Measurements from ENCODE around the gene PEMT.

The PEMT gene

DNA sequence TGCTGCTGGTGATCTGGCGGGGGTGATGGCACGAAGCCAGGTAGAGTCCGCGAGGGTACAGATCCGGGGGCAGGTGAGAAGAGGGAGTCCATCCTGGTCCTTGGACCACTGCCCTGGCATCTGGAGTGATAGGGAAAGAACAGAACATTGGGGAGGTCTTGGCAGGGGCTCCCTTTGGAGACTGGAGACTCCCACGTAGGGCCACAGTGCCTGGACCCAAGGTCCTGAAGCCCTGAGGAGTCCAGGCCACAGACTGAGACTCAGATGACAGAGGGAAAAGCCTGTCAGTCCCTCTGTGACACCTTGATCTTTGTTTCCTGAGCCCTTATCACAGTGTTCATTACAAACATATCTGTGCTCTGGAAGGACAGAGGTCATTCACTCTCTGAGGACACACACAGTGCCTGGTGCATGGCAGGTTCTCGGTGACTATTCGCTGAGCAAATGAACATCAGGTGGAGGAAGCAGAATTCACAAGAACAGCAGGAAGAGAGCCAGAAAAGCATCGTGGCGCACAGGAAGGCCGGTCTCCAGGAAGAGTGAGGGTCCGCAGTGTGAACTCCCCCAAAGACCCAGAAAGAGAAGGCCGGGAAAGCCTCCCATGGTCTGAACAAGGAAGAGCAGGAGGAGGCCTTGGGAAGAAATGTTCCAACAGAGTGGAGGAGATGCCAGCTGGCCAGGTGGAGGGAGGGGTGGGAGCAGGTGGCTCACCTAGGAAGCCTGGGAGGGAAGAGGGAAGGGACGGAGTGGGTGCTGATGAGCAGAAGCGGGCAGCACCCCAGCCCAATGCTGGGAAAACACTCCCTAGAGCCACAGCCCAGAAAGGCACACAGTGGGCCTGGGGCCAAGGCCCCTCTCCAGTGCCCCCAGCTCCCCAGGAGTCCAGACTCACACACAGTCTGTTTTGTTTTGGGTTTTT, 20.5 kb downstream of the PEMT start:
- DNase-seq: no peak

DNA sequence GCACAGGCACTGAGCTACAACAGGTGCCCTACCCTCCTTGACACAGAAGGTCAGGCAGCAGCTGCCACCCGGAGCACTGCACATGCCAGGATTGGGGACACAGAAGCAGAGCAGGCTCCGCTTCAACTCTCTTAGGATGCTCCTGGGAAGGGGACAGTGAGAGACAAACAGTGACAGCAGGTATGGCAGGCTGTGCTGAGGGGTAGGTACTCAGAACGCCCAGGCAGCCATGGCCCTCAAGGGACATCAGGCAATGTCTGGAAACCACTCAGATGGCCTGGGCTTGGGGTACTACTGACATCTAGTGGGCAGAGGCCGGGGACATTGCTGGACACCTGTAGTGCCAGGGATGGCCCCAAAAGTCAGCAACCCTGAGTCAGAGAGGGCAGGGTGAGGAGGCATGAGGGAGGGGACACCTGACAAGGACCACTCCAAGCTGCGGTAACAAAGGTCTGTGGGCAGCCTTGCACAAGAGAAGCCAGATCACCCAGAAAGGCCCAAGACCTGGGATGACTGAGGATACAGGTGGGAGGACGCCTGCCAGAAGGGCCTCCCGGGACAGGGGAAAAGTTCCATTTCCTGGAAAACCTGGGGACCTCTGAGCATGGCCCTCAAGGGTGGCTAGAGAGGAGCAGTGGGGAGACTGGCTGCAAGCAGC, 21.2 kb downstream of the PEMT start:
- DNase-seq: peak in 3 of 4 experiments; percentile 10 to 42 (median 25)

DNA sequence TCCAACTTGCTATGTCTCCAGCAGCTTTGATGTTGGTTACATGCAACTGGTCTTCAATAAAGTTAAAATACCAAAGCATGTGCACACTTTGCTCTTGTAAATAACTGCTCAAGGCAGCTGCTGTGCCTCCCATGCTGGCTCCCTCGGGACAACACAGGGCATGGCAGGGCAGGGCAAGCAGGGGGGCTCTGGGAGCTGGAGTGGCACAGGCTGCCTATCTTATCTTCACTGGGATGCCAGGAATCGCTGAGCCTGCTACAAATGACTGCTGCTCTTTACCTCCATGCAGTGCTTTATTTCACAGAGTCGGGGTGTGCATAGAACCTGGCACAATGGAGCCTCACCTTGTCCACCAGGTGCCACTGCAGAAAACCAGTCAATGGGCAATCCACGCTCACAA, 21.8 kb downstream of the PEMT start:
- DNase-seq: no peak

DNA sequence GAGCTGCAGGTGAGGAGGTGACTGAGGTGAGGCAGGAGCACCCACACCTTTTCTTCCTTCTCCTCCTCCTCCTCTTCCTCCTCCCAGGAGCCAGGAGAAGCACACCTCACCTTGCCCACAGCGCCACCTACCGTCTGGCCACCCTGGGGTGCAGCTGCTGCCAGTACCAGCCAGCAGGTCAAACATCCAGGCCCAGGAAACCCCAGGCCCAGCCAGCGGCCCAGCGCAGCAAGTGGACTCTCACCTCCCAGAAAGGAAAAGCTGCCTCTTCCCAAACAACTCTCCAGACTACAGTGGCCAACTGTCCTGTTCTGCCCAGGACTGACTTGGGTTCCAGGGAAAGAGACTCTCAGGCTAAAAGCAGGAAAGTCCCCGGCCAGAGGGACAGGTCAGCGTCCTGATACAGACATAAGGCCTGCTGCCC, 22.7 kb downstream of the PEMT start:
- DNase-seq: peak; percentile 45 to 83 (median 60)

DNA sequence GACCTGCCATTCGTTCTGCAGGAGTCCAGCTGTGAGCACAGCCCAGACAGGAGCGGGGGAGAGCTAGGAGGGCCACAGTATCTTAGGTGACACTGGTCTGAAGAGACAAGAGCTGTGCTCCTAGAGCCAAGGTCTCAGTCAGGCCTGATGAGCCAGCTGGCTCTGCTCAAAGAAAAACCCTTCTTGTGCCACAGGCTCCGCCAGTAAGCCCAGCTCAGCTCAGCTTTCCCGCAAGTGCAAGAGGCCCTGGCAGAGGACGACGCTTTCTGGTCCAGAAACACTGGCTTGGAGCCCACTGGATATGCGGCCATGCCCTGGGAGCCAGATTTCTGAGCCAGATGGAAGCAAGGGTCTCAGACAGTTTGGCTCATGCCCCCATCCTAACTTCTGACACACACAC, 23.9 kb downstream of the PEMT start:
- DNase-seq: no peak

DNA sequence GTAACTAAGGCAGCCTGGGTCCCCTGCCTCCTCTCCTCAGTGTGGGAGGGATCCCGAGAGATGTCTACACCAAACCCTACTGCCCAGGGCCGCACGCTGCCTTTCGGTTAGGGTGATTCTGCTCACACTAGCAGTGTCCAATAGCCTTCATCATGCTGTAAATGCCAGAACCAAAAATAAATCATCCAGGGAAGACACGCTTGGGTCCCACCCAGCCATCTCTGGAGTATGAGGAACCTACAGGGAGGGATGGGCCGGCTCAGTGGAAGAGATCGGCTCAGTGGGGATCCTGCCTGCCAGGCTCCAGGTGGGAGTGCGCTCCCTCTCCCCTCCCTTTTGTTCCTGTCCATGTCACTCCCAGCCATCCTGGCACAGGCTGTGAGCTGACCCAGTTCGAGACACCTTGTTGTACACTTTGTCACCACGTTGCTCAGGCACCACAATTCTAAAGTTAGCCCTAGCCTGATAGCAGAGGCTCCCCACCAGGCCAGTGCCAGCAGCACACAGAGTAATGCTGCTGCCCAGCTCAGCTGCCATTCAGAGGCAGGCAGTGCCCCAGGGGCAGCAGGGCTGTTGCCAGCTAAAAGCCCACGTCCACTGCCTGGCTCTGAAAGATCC, 24.5 kb downstream of the PEMT start:
- no peak for DNase-seq

DNA sequence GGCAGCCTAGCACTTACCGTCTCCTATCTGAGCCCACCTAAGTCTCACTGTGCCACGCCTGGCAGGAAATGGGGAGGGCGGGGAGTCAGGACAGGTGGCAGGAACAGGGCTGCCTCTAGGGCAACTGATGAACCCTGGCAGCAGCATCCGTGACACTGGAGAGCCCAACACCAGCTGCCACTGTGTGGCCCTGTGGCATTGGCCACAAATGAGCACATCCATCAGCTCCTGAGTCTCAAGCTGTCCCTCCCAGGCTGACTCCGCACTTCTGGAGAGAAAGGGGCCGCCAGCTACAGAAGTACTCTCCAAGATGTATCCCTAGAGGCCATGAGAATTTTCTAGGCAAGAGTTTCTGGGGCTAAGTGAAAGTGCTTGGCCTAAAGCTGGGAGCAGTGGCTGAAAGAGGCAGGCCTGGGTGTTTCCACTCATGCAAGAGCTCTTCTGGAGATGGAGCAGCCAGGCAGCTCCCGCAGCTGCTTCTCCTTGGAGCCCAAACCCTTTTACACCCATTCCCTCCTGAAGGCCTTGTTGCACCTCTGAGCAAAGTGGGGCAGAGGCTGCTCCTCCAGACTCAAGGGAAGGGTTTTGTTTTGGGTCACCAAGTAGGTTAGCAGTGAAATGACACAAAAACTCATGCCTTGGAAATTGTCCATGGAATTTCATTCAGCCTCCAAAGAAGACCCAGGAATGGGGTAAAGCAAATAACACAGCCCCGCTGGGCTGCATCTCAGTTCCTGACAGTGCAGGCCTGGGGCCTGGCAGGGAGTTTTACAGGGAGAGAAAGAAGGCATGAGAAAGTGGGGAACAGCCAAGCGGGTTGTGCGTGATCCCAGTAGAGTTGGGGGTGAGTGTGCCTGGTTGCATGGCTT, 25.8 kb downstream of the PEMT start:
- DNase-seq: no peak

DNA sequence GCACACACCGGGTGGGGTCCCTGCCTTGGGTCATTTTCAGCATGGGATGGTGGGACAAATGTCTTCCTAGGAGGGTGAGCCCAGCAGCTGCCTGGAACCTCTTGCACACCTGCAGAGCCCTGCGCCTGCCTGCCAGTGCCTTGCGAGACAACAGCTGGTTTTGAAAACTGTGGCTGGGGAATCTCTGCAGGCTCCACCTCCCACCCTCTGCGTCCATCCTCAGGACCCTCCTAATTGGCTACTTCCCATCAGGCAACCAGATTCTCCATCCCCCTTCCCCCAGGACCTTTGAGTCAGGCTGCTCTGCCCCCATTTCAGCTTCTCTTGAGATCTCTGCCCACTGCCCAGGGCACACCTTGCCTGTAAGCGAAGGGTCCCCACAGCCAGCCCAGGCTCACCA, 26.6 kb downstream of the PEMT start:
- no peak for DNase-seq

DNA sequence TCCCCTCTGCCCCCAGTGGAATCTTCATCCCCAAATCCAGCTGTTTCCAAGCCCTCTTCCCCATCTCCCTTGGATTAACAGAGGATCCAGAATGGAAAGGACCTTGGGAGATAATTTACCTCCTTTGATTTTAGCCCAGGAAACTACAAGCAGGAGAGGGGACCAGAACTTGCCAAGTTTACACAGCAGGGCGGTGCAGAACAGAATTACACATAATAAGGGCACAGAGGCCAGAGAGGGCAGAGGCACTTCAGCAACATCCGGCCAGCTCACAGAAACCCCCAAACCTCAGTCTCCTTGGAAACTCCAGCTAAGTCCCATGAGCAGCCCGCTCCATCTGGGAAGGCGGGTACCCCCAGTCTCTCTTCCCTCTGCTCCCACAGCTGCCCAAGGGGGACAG, 27.2 kb downstream of the PEMT start:
- no peak for DNase-seq

DNA sequence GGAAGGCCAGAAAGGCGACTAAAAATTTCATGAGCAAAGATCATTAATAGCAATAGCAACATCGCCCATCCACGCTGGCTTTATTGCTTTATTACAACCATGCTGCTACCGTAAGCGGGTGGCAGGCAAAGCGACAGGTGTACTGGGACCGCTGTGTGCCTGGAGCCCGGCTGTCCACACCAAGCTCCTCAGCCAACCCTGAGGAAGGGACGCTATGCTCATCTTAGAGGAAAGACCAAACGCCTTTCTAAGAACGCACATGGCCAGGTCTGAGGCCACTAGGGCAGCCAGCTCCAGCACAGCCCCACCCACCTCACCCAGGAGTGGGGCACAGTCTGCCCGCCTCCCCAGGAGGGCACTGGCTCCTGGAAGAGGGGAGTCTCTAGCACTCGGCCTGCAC, 28.0 kb downstream of the PEMT start:
- DNase-seq: no peak

DNA sequence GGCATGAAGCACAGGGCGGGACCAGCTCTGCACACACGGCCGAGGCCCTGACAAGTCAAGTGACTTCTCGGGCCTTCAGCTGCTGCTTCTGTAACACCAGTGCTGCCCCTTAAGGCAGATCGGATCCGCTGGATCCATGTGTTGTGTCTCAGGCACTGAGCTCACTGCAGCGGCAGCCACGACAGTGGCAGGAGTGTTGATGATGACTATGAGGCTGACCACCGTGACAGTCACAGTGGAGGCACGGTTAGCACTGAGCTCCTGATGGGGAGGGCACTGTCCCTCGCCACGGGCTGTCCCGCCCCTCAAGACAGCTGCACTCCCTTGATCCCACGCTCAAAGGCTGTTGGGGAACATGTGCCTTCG, 29.4 kb downstream of the PEMT start:
- DNase-seq: no peak

DNA sequence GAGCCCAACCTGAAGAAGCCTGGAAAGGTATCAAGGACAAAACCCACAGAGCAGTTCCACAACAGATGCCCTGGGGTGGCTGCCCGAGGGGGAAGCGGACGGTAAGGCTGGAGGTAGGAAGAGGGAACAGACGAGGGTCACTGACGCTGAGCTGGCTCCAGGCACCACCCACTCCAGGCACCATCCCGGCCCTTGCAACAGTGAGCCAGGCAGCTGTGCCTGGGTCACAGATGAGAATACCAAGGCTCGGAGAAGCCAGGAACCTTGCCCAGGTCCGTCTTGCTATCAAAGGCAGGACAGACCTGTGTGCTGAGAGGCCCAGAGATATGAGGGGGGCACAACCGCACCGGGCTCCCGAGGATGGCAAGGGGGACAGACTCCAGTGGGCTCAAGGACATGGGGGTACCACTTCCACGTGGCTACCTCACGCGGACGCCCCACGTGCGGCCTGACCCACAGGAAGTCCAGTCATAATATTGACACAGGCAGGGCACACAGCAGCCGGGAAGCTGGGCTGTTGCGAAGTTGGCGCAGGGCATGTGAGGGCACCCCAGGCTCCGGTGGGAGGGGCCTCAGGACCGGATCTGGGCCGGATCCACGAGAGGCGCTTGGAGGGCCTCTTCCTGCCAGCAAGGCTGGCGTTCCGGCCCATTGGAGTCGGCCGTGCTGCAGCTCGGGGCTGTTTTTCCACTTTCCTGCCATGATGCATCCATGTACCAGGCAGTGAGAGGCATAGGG, 29.9 kb downstream of the PEMT start:
- peak; percentile 56 to 78 (median 66) for DNase-seq

DNA sequence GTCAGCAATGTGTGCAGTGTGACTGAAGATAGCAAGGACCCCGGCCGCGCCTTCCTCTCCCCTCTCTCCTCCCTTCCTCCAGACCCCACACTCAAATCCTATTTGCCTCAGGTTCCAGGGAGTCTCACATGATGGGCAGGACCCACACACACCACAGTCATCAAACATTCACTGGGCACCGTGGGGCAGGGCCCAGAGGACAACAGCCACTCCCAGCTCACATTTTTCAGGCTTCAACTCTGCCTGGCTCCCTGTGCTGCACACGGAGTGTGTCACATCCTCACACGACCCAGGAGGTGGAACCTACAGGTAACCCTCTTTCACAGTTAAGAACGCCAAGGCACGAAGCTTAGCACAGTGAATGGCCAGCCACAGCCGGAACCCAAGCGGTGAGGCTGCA, 30.5 kb downstream of the PEMT start:
- no peak for DNase-seq

DNA sequence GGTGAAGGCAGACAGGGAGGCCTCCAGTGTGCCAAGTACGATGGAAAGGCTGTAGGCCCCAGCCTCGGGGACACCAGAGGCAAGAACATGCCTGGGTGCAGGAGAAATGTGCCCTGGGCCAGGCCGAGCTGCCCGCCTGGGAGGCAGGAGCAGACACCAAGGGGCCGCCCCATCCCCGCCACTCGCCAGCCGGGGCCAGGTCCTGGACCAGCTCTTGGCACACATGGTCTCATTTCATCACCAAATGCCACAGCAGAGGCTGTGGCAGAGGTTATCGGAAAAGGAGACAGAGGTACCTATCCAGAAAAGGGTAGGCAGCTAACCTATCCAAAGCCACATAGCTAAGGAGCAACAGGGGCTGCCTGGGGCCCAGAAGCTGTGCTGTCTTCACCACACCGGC, 31.3 kb downstream of the PEMT start:
- no peak for DNase-seq

DNA sequence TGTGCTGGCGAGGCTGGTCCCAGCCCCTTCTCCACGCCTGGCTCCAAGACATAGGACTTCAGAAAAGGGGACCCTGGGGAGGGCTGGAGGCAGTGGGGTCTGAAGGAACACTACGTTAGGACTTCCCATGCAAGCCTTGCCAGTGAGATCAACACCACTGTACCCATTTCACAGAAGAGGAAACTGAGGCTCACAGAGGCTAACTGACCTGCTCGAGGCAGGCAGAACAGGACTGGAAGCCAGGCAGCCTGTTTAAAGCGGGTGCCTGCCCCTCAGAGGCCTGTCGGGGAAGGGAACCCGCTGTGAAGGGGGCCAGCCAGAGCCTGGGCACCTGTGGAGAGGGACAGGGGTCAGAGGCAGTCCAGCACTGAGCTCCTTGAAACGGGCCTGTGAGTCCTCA, 32.3 kb downstream of the PEMT start:
- DNase-seq: no peak

DNA sequence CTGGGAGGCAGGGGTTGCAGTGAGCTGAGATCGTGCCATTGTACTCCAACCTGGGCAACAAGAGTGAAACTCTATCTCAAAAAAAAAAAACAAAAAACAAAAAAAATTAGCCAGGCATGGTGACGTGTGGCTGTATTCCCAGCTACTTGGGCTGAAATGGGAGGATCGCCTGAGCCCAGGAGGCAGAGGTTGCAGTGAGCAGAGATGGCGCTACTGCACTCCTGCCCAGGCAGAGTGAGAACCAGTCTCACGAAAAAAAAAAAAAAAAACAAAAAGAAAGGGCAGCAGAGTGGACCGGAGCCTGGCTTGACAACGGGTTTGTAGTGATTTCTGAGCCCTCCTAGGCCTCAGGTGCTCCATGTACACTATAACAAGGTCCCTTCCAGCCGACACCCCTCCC, 33.1 kb downstream of the PEMT start:
- DNase-seq: no peak

DNA sequence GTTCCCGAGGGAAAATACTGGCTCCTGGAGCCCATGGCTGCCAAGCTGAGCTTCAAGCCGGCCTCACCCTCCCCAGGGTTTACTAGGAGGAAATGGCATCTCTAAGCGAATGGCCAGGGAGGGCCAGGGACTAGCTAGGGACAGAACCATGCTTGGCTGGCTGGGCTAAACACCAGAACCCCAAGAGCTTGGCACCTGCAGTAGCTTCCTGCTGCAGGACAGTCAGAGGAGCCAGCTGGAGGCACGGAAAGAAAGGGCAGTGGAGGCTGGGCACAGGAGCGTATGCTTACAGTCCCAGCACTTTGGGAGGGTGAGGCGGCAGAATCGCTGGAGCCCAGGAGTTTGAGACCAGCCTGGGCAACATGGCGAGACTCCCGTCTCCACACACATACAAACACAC, 33.7 kb downstream of the PEMT start:
- DNase-seq: no peak

DNA sequence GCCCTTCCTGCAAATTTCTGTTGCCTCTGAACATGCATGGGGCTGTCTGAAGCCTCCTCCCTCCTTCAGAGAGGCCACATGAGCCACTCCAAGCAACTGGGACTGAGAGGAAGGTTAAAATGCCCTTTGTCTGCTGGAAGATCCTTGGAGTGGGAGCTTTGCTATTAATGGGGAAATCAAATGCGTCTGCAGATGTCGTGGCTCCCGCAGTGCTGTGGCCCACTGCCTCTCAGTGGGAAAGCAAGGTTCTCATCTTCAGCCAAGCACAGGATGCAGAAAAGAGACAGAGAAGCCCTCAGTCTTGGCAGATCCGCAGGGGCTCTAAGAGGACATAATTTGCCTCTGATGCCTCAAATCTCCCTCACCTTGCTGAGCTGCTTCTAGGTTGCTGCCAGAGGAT, 34.8 kb downstream of the PEMT start:
- DNase-seq: no peak

DNA sequence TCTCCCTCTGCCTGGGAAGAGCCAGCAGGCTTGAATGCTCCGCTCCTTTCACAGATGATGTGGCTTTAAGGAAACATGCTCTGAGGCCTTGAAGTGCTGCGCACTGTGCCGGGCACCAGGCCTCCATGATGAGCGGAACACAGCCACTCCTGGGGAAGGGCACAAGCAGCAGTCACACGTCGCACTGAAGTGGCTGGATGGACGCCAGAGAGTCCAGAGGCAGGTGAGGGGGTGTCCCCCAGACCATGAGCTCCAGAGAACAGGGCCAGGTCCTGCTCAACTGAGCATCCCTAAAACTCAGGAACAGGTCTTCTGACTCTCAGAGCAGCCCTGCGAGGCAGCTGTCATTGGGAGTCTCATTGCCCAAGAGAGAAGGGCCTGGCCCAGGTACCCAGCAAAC, 35.6 kb downstream of the PEMT start:
- no peak for DNase-seq

DNA sequence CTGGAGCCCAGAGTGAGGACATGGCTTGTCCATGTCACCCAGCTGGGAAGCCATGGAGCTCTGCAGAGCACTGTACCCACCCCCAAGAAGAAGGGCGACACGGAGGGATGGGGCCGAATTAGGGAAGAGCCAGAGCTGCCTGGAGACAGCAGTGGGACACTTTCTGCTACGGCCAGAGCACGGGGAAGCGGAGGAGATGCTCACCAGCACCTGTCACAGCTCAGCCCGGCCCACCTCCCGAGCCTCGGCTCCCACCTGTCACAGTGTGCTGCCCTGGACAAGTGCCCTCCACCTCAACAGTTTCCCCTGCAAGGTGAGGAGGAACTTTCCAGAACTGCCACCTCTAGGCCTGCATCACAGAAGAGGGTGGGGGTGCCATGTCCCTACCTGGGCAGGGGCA, 36.4 kb downstream of the PEMT start:
- no peak for DNase-seq

DNA sequence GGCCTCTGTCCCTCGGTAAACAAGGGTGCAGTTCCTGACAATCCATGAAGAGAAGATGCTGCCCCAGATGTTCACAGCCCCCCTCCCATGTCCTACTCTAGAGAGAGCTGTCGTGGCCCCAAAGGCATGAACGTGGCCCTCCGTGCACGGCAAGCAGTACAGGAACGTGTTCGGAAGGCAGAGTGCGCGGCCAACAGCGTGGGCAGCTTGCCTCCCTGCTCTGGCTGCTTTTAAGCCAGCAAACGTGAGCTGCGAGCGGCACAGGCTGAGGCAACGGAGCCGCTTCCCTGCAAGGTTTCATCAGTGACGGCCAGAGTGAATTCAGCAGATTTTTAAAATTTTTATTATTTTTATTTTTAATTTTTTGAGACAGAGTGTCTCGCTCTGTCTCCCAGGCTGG, 37.2 kb downstream of the PEMT start:
- no peak for DNase-seq

All from suppressor macrophage (primary cell).